NOMO-1 treated with dmso at 0.1 percent for 144 hours (cell line): ENCODE results near the gene PRKCB.
"Not testable (repeated sequence)": the region's sequence is repeated elsewhere in the genome, so short reads cannot be mapped to it uniquely, and the experiment has no call there.

Source experiments
- DNase-seq: peaks from one replicate; lab custom pipeline; 2025; ENCODE audit not compliant: unreplicated experiment; lab: John Stamatoyannopoulos, UW

PRKCB gene

GRCh38 chr16:23998771-23999170, 163.0 kb downstream of the PRKCB start:
- DNase-seq, result no peak

GRCh38 chr16:23999663-24000062, 163.9 kb downstream of the PRKCB start:
- DNase-seq, result no peak

- DNase-seq, result no peak
Measured at GRCh38 chr16:24001710-24002109, 165.9 kb downstream of the PRKCB start.

GRCh38 chr16:24002619-24003018, 166.8 kb downstream of the PRKCB start:
- DNase-seq, result no peak

- no peak for DNase-seq
Measured at GRCh38 chr16:24005577-24005976, 169.8 kb downstream of the PRKCB start.

GRCh38 chr16:24007391-24007790, 171.6 kb downstream of the PRKCB start:
- DNase-seq, result no peak

GRCh38 chr16:24007934-24008333, 172.2 kb downstream of the PRKCB start:
- DNase-seq, result no peak

GRCh38 chr16:24009098-24009497, 173.3 kb downstream of the PRKCB start:
- DNase-seq, result no peak

GRCh38 chr16:24009955-24010354, 174.2 kb downstream of the PRKCB start:
- no peak for DNase-seq

- DNase-seq, result peak; percentile 68
Measured at GRCh38 chr16:24010440-24011089, 174.8 kb downstream of the PRKCB start.

GRCh38 chr16:24011237-24011636, 175.5 kb downstream of the PRKCB start:
- no peak for DNase-seq

GRCh38 chr16:24013054-24013636, 177.4 kb downstream of the PRKCB start:
- no peak for DNase-seq

- peak; percentile 58 for DNase-seq
Measured at GRCh38 chr16:24013864-24014645, 178.3 kb downstream of the PRKCB start.

- not testable (repeated sequence) for DNase-seq
Measured at GRCh38 chr16:24014955-24015354, 179.2 kb downstream of the PRKCB start.

- no peak for DNase-seq
Measured at GRCh38 chr16:24015923-24016322, 180.1 kb downstream of the PRKCB start.

- DNase-seq, result no peak
Measured at GRCh38 chr16:24018485-24018884, 182.7 kb downstream of the PRKCB start.

GRCh38 chr16:24022797-24023196, 187.0 kb downstream of the PRKCB start:
- DNase-seq, result no peak

GRCh38 chr16:24023621-24024020, 187.8 kb downstream of the PRKCB start:
- no peak for DNase-seq

GRCh38 chr16:24024971-24025370, 189.2 kb downstream of the PRKCB start:
- no peak for DNase-seq

GRCh38 chr16:24027466-24027865, 191.7 kb downstream of the PRKCB start:
- no peak for DNase-seq

- not testable (repeated sequence) for DNase-seq
Measured at GRCh38 chr16:24029841-24030240, 194.1 kb downstream of the PRKCB start.
